AG04450 (cell line): ENCODE measurements around the gene C16orf86. TPM values are rescaled to one million over a fixed set of nuclear protein-coding genes. Genes with fewer than 3 reads are reported as not detected.

Experiments used
- CTCF ChIA-PET: fragments of 300-600, 350-600 bp; formaldehyde crosslinking; extraction: SDS; loops from one replicate; lab custom pipeline; 2022; ENCODE audit warnings: antibody characterized with exemption, inconsistent platforms; lab: Charles Lee
- POLR2A ChIA-PET: fragments of 350-600 bp; formaldehyde crosslinking; extraction: SDS; loops from one replicate; lab custom pipeline; 2021; ENCODE audit warnings: antibody characterized with exemption, inconsistent platforms; lab: Yijun Ruan, JAX
- DNase-seq: peaks from one replicate; pipeline ENCODE4 v3.0.0-alpha.2; 2011; ENCODE audit warnings: low read depth, low spot score
- H3K27ac ChIP-seq: one replicate; pipeline ENCODE4 v1.5.1; 2012; ENCODE audit warnings: low read depth, low read length, control low read depth
- H3K27me3 ChIP-seq: one replicate; pipeline ENCODE4 v1.6.0; 2012; ENCODE audit warnings: low read length; ENCODE audit not compliant: control insufficient read depth, insufficient read depth
- H3K4me3 ChIP-seq: 2 replicates; pipeline ENCODE4 v1.5.1; 2011; ENCODE audit warnings: mild to moderate bottlenecking, low read depth, low read length, control low read depth
- H3K9me3 ChIP-seq: 2 replicates; pipeline ENCODE4 v1.5.1; 2012; ENCODE audit warnings: low read length; ENCODE audit not compliant: control insufficient read depth, insufficient read depth
- CTCF ChIP-seq: IDR thresholded peaks from 2 replicates; pipeline ENCODE4 v1.5.1; 2011; ENCODE audit warnings: low read depth, low read length, control low read depth, inconsistent platforms
- polyA plus RNA-seq: library from polyadenylated mRNA; depleted of rRNA; stranded (reverse); fragments of >200 nt; gene quantifications from 2 replicates; pipeline ENCODE4 v1.2.3, GENCODE V29; 2011

The C16orf86 gene
- polyA plus RNA-seq, 1 experiment, result 0.56 TPM

GRCh38 chr16:67658849-67659674 lies 7.6 kb upstream of the C16orf86 start:
- ChIA-PET POLR2A (interaction anchor here (1.3 to 1.9 kb wide), 2 partner anchors 8 to 138 kb away, joined by 3 to 12 read pairs; no protein-coding TSS in a partner anchor), CTCF (interaction anchor here (0.6 to 2.0 kb wide), 3 partner anchors 8 to 142 kb away, joined by 3 to 5 read pairs (median 3); no protein-coding TSS in a partner anchor)
- no peaks in the 10 kb centered on the region for H3K27me3 ChIP-seq
- peak overlapping the region; percentile 92 for H3K4me3 ChIP-seq
- no peak overlapping the region for H3K27ac ChIP-seq
- no peak for DNase-seq
- no peak for TF ChIP-seq CTCF
- no peaks in the 10 kb centered on the region; the same call in 1 of the 2 replicates for H3K9me3 ChIP-seq

- no peaks in the 10 kb centered on the region; the same call in 1 of the 2 replicates for H3K9me3 ChIP-seq
- H3K27me3 ChIP-seq, result no peaks in the 10 kb centered on the region
- peak within 1 kb of the TSS; percentile 92 for H3K4me3 ChIP-seq
- CTCF ChIA-PET, result interaction anchor here (0.6 to 2.1 kb wide), 8 partner anchors 7 to 224 kb away, joined by 3 to 18 read pairs (median 4); partner anchors contain the start of genes CTCF and NRN1L
- peak within 1 kb of the TSS; percentile 91 for H3K27ac ChIP-seq
- TF ChIP-seq CTCF, result no peak
- POLR2A ChIA-PET, result interaction anchor here (0.6 to 2.0 kb wide), 8 partner anchors 9 to 233 kb away, joined by 3 to 15 read pairs (median 3); partner anchors contain the start of genes CTCF and PSKH1
- DNase-seq, result peak; percentile 68
These were observed 6.7 kb upstream of the C16orf86 start, which contains the start of gene ACD for GRCh38 chr16:67659675-67660563. Gene ACD, minus strand, starts transcription at chr16:67660260. Its CDS starts 40 bp downstream, at chr16:67660220.

DNA sequence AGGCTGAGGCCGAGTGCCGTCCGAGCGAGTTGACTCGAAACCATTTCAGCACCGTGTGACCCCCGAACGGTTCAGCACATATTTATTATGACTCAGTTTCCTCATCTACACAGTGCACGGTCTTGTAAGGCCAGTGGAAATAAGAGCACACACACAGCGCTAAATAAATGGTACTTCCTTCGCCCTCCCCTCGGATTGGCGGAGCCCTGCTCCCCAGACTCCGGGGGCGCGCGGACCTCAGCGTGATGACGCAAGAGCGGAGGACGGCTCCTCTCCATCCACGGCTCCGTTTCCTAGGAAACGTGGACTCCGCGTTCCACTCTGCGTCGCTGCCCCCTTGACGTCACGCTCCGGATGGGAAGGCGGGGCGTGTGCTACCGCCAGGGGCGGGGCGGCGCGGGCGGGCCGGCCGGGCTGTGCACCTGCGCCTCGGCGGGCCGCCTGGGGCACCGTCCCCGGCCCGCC lies 6.0 kb upstream of the C16orf86 start, which contains the start of gene PARD6A:
TSS of gene PARD6A (plus strand) at position 397 of the 465 bp plus-strand sequence. CDS start 79 bp downstream, outside the sequence.
- Histone ChIP-seq H3K27me3 (no peaks in the 10 kb centered on the region), H3K4me3 (peak within 1 kb of the TSS; percentile 92), H3K9me3 (no peaks in the 10 kb centered on the region; the same call in 1 of the 2 replicates), H3K27ac (peak within 1 kb of the TSS; percentile 91)
- POLR2A ChIA-PET, result interaction anchor here (0.6 to 2.0 kb wide), 7 partner anchors 10 to 150 kb away, joined by 3 to 15 read pairs (median 3); partner anchors contain the start of gene CTCF
- CTCF ChIA-PET, result interaction anchor here (0.6 to 2.1 kb wide), 8 partner anchors 11 to 279 kb away, joined by 3 to 18 read pairs (median 4); partner anchors contain the start of genes CTCF and NRN1L
- no peak for TF ChIP-seq CTCF
- peak; percentile 91 for DNase-seq

DNA sequence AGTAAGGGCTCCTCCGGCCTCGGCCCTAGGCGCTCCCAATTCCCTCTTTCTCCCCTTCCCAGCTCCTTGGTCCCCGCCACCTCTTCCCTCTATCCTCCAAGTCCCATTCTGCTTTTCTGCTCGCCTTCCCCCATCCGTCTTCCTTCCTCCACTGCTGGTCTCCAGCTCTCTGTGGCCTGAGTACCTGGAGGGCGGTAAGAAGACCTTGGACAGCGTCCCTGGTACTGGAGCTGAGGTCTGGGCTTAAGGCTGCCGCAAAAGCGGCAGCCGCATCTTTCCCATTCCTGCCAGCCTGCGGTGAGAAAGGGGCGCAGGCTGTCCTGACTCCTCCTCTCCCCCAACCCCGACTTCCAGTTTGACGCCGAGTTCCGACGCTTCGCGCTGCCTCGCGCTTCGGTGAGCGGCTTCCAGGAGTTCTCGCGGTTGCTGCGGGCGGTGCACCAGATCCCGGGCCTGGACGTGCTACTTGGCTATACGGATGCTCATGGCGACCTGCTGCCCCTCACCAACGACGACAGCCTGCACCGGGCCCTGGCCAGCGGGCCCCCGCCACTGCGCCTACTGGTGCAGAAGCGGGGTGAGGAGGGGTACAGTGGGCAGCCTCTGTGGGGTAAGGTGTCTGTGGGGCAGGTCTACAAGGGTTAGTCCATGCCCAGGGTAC lies 5.4 kb upstream of the C16orf86 start:
- no peaks in the 10 kb centered on the region for H3K27me3 ChIP-seq
- H3K4me3 ChIP-seq, result peak overlapping the region; percentile 92
- ChIA-PET POLR2A (interaction anchor here (0.5 to 2.0 kb wide), 2 partner anchors 18 to 99 kb away, joined by 3 to 15 read pairs; partner anchors contain the start of gene CTCF), CTCF (interaction anchor here (0.6 to 2.1 kb wide), 2 partner anchors 140 to 279 kb away, joined by 3 to 18 read pairs; no protein-coding TSS in a partner anchor)
- no peak for TF ChIP-seq CTCF
- no peak for DNase-seq
- H3K9me3 ChIP-seq, result no peaks in the 10 kb centered on the region; the same call in 1 of the 2 replicates
- H3K27ac ChIP-seq, result no peak overlapping the region
